Measurements from ENCODE around the gene CARD14.
"Not testable (repeated sequence)": the region's sequence is repeated elsewhere in the genome, so short reads cannot be mapped to it uniquely, and the experiment has no call there.

CARD14 gene

GRCh38 chr17:80223838-80224497 lies 54.1 kb downstream of the CARD14 start:
- DNase-seq (ENCODE audit: low read depth in 2 of 2): no peak

GRCh38 chr17:80224683-80225082 lies 54.9 kb downstream of the CARD14 start:
- no peak for DNase-seq (ENCODE audit: low read depth in 2 of 2)

- no peak for DNase-seq (ENCODE audit: low read depth in 2 of 2)
These were observed 55.4 kb downstream of the CARD14 start for GRCh38 chr17:80225230-80225629.

- DNase-seq (ENCODE audit: low read depth in 2 of 2): no peak
These were observed 57.3 kb downstream of the CARD14 start for GRCh38 chr17:80227156-80227555.

- no peak for DNase-seq (ENCODE audit: low read depth in 2 of 2)
These were observed 57.8 kb downstream of the CARD14 start for GRCh38 chr17:80227666-80228065.

- DNase-seq (ENCODE audit: low read depth in 2 of 2): no peak
These were observed 58.6 kb downstream of the CARD14 start for GRCh38 chr17:80228477-80228876.

GRCh38 chr17:80229011-80229410 lies 59.2 kb downstream of the CARD14 start:
- DNase-seq (ENCODE audit: low read depth in 2 of 2): no peak

GRCh38 chr17:80232438-80232837 lies 62.6 kb downstream of the CARD14 start:
- DNase-seq (ENCODE audit: low read depth in 2 of 2): no peak

GRCh38 chr17:80233202-80233601 lies 63.4 kb downstream of the CARD14 start:
- DNase-seq (ENCODE audit: low read depth in 2 of 2): no peak

GRCh38 chr17:80236911-80237310 lies 67.1 kb downstream of the CARD14 start:
- DNase-seq (ENCODE audit: low read depth in 2 of 2): no peak

GRCh38 chr17:80237386-80237785 lies 67.6 kb downstream of the CARD14 start:
- no peak for DNase-seq (ENCODE audit: low read depth in 2 of 2)

- no peak for DNase-seq (ENCODE audit: low read depth in 2 of 2)
These were observed 72.7 kb downstream of the CARD14 start for GRCh38 chr17:80242505-80242904.

GRCh38 chr17:80243526-80244433 lies 74.0 kb downstream of the CARD14 start:
- no peak for DNase-seq (ENCODE audit: low read depth in 2 of 2)

GRCh38 chr17:80244448-80244847 lies 74.6 kb downstream of the CARD14 start:
- DNase-seq (ENCODE audit: low read depth in 2 of 2): not testable (repeated sequence)

GRCh38 chr17:80244871-80245509 lies 75.2 kb downstream of the CARD14 start:
- DNase-seq (ENCODE audit: low read depth in 2 of 2): no peak

GRCh38 chr17:80245566-80246265 lies 75.9 kb downstream of the CARD14 start:
- DNase-seq (ENCODE audit: low read depth in 2 of 2): no peak

GRCh38 chr17:80246266-80246681 lies 76.4 kb downstream of the CARD14 start:
- DNase-seq (ENCODE audit: low read depth in 2 of 2): no peak

GRCh38 chr17:80246726-80247125 lies 76.9 kb downstream of the CARD14 start:
- DNase-seq (ENCODE audit: low read depth in 2 of 2): no peak

- no peak for DNase-seq (ENCODE audit: low read depth in 2 of 2)
These were observed 77.7 kb downstream of the CARD14 start for GRCh38 chr17:80247561-80247960.

GRCh38 chr17:80248001-80248893 lies 78.4 kb downstream of the CARD14 start:
- DNase-seq (ENCODE audit: low read depth in 2 of 2): no peak

Measured in stimulated activated CD4-positive, alpha-beta T cell treated with anti-CD3 and anti-CD28 coated beads, Interleukin-12 subunit alpha, Interleukin-12 subunit beta, amount 100 ng/mL, for 24 hours (primary cell).